Mesothelial cell of epicardium (in vitro differentiated cells): ENCODE results near the gene SPEN. TPM values are rescaled to one million over a fixed set of nuclear protein-coding genes. Genes with fewer than 3 reads are reported as not detected.

Source experiments
- DNase-seq, 2 experiments: peaks; one replicate each; pipeline ENCODE4 v3.0.0; 2021; ENCODE audit warnings: low spot score in 2 of 2; ENCODE audit not compliant: unreplicated experiment in 2 of 2
- H3K27ac Mint-ChIP-seq: 2 replicates; pipeline ENCODE4 v1.8.0; 2021; ENCODE audit warnings: mixed read lengths
- H3K27me3 Mint-ChIP-seq: 2 replicates; pipeline ENCODE4 v1.8.0; 2021; ENCODE audit warnings: low read depth, mixed read lengths
- H3K36me3 Mint-ChIP-seq: 2 replicates; pipeline ENCODE4 v1.8.0; 2021; ENCODE audit warnings: mixed read lengths
- H3K4me1 Mint-ChIP-seq: 2 replicates; pipeline ENCODE4 v1.8.0; 2021; ENCODE audit warnings: mixed read lengths
- H3K4me3 Mint-ChIP-seq: 2 replicates; pipeline ENCODE4 v1.8.0; 2021; ENCODE audit warnings: mild to moderate bottlenecking, moderate library complexity, mixed read lengths
- H3K9me3 Mint-ChIP-seq: 2 replicates; pipeline ENCODE4 v1.8.0; 2021; ENCODE audit warnings: mixed read lengths
- total RNA-seq: library from RNA; stranded (reverse); gene quantifications from 3 replicates; pipeline ENCODE4 v1.2.1, GENCODE V29; 2021
- TF ChIP-seq, protein P1 (sequence below): fragments of 200-600 bp; sonication (generic); IDR thresholded peaks from one replicate; pipeline ENCODE4 v1.5.0; 2021; ENCODE audit warnings: antibody characterized with exemption; ENCODE audit not compliant: unreplicated experiment

Gene SPEN
- total RNA-seq, 1 donor from 2014 or later, result 88.0 TPM

DNA sequence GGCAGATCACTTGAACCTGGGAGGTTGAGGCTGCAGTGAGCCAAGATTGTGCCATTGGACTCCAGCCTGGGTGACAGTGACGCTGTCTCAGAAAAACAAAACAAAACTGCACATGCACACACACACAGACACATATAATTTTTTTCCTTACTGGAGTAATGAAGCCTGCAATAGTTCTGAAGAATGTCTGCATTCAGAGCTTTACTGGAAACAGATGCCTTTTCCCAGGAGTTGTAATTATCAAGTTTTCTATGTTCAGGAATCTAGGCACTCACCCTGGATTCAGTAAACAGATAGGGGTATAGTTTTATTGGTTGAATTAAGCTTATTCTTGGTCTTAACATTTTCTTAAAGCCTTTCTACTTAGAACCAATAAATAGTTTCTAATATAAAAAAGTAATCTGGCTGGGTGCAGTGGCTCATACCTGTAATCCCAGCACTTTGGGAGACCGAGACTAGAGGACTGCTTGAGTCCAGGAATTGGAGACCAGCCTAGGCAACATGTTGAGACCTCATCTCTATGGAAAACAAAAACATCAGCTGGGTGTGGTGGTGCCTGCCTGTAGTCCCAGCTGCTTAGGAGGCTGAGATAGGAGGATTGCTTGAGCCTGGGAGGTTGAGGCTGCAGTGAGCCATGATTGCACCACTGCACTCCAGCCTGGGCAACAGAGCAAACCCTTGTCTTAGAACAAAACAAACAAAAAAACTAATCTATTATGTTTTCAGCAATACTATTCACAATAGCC, 15.8 kb downstream of the SPEN start:
- no peak overlapping the region for H3K4me3 Mint-ChIP-seq
- H3K9me3 Mint-ChIP-seq, result no peaks in the 10 kb centered on the region
- no peak for DNase-seq
- no peaks in the 10 kb centered on the region for H3K27me3 Mint-ChIP-seq
- no peaks in the 10 kb centered on the region for H3K36me3 Mint-ChIP-seq
- H3K27ac Mint-ChIP-seq, result peak overlapping the region; percentile 21
- TF ChIP-seq, protein P1, sequence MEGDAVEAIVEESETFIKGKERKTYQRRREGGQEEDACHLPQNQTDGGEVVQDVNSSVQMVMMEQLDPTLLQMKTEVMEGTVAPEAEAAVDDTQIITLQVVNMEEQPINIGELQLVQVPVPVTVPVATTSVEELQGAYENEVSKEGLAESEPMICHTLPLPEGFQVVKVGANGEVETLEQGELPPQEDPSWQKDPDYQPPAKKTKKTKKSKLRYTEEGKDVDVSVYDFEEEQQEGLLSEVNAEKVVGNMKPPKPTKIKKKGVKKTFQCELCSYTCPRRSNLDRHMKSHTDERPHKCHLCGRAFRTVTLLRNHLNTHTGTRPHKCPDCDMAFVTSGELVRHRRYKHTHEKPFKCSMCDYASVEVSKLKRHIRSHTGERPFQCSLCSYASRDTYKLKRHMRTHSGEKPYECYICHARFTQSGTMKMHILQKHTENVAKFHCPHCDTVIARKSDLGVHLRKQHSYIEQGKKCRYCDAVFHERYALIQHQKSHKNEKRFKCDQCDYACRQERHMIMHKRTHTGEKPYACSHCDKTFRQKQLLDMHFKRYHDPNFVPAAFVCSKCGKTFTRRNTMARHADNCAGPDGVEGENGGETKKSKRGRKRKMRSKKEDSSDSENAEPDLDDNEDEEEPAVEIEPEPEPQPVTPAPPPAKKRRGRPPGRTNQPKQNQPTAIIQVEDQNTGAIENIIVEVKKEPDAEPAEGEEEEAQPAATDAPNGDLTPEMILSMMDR, result no peak
- peaks cover 2% of the 10 kb centered on the region for H3K4me1 Mint-ChIP-seq

DNA sequence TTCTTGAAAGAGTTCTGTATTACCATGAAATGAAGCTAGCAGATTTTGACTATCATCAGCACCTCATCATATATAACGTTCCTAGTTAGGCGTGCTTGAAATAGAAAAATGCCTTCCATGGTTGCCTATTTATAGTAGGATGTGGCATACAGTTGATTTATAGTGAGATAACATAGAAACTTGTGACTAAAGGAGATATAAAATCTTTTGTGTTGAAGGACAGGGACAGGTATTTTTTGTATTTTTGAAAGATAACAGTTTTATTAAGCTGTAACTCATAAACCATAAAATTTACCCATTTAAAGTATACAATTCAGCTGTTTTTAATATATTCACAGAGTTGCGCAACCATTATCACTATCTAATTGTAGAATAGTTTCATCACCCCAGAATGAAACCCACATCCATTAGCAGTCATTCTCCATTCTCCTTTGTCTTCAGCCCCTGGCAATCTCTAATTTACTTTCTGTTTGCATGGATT, 19.3 kb downstream of the SPEN start:
- no peaks in the 10 kb centered on the region for H3K9me3 Mint-ChIP-seq
- TF ChIP-seq, protein P1, result no peak
- H3K27me3 Mint-ChIP-seq, result no peaks in the 10 kb centered on the region
- DNase-seq, result no peak
- no peak overlapping the region for H3K27ac Mint-ChIP-seq
- H3K4me1 Mint-ChIP-seq, result peaks cover 7% of the 10 kb centered on the region
- no peak overlapping the region for H3K4me3 Mint-ChIP-seq
- no peaks in the 10 kb centered on the region for H3K36me3 Mint-ChIP-seq

DNA sequence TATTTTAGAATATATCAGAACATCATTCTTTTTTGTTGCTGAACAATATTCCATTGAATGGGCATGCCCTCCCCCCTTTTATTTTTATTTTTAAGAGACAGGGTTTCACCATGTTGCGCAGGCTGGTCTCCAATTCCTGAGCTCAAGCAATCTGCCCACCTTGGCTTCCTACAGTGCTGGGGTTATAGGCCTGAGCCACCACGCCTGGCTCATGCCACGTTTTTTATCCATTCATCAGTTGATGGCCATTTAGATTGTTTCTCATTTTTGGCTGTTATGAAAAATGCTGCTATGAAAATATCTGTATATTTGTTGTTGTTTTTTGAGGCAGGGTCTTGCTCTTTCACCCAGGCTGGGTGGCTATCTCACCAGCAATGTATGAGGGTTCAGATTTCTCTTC, 19.8 kb downstream of the SPEN start:
- H3K4me1 Mint-ChIP-seq, result peaks cover 7% of the 10 kb centered on the region
- no peaks in the 10 kb centered on the region for H3K36me3 Mint-ChIP-seq
- H3K4me3 Mint-ChIP-seq, result no peak overlapping the region
- H3K27me3 Mint-ChIP-seq, result no peaks in the 10 kb centered on the region
- no peaks in the 10 kb centered on the region for H3K9me3 Mint-ChIP-seq
- TF ChIP-seq, protein P1, result no peak
- DNase-seq, result no peak
- no peak overlapping the region for H3K27ac Mint-ChIP-seq

DNA sequence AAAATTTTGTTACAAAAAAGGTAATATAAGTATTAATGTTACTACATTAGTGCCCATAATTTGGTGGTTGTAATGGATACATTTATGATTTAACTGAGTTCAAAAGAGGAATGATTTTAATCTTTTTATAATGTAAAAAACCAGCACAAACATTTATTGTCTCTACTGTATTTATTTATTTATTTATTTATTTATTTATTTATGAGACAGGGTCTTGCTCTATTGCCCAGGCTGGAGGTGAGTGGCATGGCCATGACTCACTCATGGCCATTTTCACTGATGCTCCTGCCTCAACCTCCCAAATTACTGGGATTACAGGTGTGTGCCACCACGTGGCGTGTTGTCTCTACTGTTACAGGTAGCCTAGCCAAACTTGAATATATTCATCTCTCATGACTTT, 21.9 kb downstream of the SPEN start:
- H3K36me3 Mint-ChIP-seq, result peaks cover 13% of the 10 kb centered on the region
- no peak for DNase-seq
- H3K27ac Mint-ChIP-seq, result no peak overlapping the region
- peaks cover 7% of the 10 kb centered on the region for H3K4me1 Mint-ChIP-seq
- no peaks in the 10 kb centered on the region for H3K9me3 Mint-ChIP-seq
- TF ChIP-seq, protein P1, result no peak
- no peak overlapping the region for H3K4me3 Mint-ChIP-seq
- H3K27me3 Mint-ChIP-seq, result no peaks in the 10 kb centered on the region

DNA sequence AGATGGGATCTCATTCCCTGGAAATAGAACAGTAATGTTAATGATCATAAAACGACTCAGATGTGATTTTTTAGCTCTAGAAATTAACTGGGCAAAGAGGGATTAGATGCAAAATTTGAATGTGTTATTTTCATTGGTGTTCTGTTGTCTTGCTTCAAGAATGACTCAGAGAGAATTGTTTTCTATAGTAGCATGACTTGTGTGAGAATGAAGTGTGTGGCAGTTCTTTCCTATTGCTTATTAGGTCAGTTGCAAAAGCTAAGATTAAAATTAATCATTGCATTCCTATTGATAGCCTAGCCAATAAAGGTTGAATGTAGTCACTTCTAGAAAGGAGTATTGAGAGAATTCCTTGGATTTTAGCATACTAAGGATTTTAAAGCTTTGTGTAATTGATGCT, 22.9 kb downstream of the SPEN start:
- DNase-seq, result no peak
- peaks cover 7% of the 10 kb centered on the region for H3K4me1 Mint-ChIP-seq
- TF ChIP-seq, protein P1, result no peak
- H3K4me3 Mint-ChIP-seq, result no peak overlapping the region
- H3K36me3 Mint-ChIP-seq, result peaks cover 14% of the 10 kb centered on the region
- H3K27ac Mint-ChIP-seq, result peak overlapping the region; percentile 4
- no peaks in the 10 kb centered on the region for H3K9me3 Mint-ChIP-seq
- H3K27me3 Mint-ChIP-seq, result no peaks in the 10 kb centered on the region
